ENCODE data around the gene SMYD3.
"Not testable (repeated sequence)": the region's sequence is repeated elsewhere in the genome, so short reads cannot be mapped to it uniquely, and the experiment has no call there.

Gene SMYD3

DNA sequence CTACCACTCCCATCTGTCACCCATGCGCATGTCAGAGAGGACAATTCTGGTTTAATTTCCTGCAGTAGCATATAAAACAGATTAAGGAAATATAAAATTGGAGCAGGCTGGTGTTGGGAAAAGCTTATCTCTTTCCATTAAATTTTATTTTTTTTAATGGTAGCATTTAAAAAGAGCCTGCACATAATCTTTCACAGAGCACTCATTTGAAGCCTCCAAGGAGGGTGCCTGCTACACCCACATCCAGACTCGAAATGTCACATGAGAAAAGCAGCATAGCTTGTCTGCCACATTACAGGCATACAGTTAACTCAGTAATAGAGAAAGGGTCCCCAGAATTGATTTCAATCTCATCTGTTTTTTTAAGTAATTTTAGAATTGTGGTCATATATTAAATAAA, 753.3 kb downstream of the SMYD3 start:
- intact Hi-C loops (cut with micrococcal nuclease): no loop called here
- Mint-ChIP-seq H3K27me3 (no peaks in the 10 kb centered on the region), H3K27ac (no peak overlapping the region), H3K4me1 (ENCODE audit: low read depth) (no peaks in the 10 kb centered on the region), H3K9me3 (peaks cover 17% of the 10 kb centered on the region), H3K4me3 (no peak overlapping the region), H3K36me3 (ENCODE audit: low read depth) (no peaks in the 10 kb centered on the region)

DNA sequence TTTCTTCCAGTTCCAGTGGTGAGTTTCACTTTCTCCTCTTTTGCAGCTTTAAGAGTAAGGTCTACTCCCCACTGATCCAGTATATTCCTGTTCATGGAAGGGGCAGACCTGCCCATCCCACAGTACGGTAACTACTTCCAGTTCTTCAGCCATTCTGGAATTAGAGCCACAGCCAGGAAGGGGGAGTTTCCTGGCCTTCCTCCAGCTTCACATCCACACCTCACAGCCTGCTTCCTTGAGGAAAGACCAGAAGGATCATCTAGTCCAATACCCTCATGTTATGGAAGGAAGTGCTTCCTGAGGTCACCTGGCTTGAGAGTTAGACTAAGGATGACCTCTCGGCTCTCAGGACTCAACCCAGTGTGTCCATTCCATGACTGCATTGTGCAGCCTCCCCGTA, 754.5 kb downstream of the SMYD3 start:
- Mint-ChIP-seq H3K9me3 (peaks cover 17% of the 10 kb centered on the region), H3K36me3 (ENCODE audit: low read depth) (no peaks in the 10 kb centered on the region), H3K4me1 (ENCODE audit: low read depth) (no peaks in the 10 kb centered on the region), H3K27me3 (no peaks in the 10 kb centered on the region), H3K27ac (no peak overlapping the region), H3K4me3 (no peak overlapping the region)
- intact Hi-C loops (cut with micrococcal nuclease): no loop called here

DNA sequence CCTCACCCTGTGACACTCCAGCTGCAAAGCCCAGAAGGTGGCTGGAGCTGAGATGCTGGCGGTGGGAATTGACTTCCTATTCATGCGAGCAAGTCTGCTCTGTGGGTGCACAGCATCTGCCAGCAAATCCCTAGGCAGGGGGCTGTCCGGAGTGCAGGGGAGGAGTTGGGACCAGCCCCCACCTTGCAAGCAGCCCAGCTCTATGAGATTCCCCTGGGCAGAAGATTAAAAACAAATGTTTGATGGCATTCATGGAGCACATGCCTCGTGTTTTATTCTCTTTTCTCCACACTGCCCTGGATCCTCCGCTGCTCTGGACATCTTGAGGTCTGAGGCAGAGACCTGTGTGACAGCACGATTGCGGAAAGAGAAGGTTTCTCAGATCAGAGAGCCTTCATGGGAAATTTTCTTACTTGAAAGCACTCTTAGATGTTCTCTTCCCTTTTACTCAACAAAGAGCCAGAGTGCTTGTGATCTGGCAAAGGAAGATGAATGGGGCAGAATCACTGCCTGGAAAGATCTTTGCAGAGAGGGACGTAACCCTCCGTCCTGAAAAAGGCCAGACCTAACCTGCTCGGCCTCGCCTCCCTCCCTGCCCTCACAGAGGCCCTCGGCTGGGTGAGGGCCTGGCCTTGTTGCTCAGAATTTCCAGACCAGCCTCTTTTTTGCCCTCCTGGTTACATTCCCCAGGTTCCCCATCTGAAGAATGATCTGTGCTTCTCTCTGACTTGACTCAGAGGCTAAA, 755.2 kb downstream of the SMYD3 start:
- H3K4me1 Mint-ChIP-seq (ENCODE audit: low read depth): no peaks in the 10 kb centered on the region
- H3K9me3 Mint-ChIP-seq: peaks cover 17% of the 10 kb centered on the region
- intact Hi-C loops (cut with micrococcal nuclease): no loop called here
- no peaks in the 10 kb centered on the region for H3K36me3 Mint-ChIP-seq (ENCODE audit: low read depth)
- no peaks in the 10 kb centered on the region for H3K27me3 Mint-ChIP-seq
- no peak overlapping the region for H3K4me3 Mint-ChIP-seq
- no peak overlapping the region for H3K27ac Mint-ChIP-seq

DNA sequence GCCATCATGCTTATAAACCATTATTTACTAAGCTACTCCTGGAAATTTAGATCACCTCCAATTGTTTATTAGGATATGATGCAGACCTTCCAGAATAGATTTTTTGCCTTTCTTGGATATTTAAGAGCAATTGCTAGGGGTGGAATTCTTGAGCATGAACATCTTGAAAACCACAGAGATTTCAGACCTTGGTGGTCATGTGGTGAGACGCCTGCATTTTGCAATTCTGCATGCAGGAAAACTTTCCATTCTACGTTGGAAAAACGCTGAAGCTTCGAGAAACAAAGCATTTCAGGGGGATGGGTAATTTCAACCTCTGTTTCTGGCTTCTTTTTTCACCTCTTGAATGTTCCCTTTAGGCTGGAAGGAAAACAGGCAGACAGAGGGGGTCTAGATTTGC, 756.0 kb downstream of the SMYD3 start:
- no peak overlapping the region for H3K4me3 Mint-ChIP-seq
- H3K4me1 Mint-ChIP-seq (ENCODE audit: low read depth): no peaks in the 10 kb centered on the region
- H3K27me3 Mint-ChIP-seq: no peaks in the 10 kb centered on the region
- H3K27ac Mint-ChIP-seq: no peak overlapping the region
- H3K36me3 Mint-ChIP-seq (ENCODE audit: low read depth): no peaks in the 10 kb centered on the region
- intact Hi-C loops (cut with micrococcal nuclease): no loop called here
- H3K9me3 Mint-ChIP-seq: peaks cover 11% of the 10 kb centered on the region

DNA sequence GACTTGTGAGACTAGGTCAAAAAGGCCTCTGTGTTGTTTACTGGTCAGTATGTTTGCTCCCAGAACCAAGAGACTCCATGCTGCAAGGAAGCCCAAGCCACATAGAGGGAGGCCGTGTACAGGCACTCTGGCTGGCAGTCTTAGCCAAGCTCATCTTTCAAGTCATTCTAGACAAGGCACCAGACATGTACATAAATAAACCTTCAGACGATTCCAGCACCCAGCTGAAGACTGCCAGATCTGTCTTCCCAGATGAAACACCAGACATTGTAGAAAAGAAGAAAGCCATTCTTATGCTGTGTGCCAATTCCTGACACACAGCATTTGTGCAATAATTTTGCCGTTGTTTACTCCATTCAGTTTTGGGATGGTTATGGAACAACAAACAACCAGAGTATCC, 756.8 kb downstream of the SMYD3 start:
- Mint-ChIP-seq H3K9me3 (peaks cover 2% of the 10 kb centered on the region), H3K4me3 (no peak overlapping the region), H3K4me1 (ENCODE audit: low read depth) (no peaks in the 10 kb centered on the region), H3K36me3 (ENCODE audit: low read depth) (no peaks in the 10 kb centered on the region), H3K27ac (no peak overlapping the region), H3K27me3 (no peaks in the 10 kb centered on the region)
- intact Hi-C loops (cut with micrococcal nuclease): no loop called here

DNA sequence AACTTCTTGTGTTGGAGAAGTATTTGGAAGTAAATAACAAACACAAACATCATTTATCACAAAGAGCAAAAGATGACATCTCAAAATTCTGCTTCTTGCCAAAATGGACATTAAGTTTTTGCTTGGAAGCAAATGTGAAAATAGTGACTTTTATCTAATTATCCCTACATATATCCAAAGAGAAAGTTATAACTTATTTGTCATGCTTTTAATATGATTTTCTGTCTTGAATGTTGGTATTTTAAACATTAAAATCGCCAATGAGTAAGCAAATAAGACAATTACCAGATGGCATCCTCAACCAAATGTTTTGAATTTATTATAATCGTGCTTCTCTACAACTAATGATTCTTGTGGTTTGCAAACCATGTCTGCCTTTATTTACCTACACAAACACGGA, 758.0 kb downstream of the SMYD3 start:
- Mint-ChIP-seq H3K4me3 (no peak overlapping the region), H3K9me3 (no peaks in the 10 kb centered on the region), H3K36me3 (ENCODE audit: low read depth) (no peaks in the 10 kb centered on the region), H3K27ac (no peak overlapping the region), H3K4me1 (ENCODE audit: low read depth) (no peaks in the 10 kb centered on the region), H3K27me3 (no peaks in the 10 kb centered on the region)
- intact Hi-C loops (cut with micrococcal nuclease): no loop called here

DNA sequence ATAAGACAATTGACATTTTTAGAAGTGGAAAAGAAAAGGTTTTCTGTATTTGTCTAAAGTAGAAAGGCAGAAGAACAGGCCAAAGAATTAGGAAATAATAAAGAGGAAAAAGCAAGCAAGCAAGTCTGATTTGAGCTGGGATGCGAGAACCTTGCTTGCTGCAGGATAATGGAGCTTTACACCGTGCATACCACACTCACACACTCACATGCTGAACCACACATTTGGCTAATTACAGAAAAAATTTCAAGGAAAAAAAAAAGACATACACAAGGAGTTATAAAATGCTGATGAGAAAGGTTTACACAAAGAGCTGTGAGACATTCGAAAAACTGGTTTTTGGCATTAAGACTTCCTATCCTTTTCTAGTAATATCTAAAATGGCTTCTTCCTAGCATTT, 758.4 kb downstream of the SMYD3 start:
- H3K9me3 Mint-ChIP-seq: no peaks in the 10 kb centered on the region
- H3K4me1 Mint-ChIP-seq (ENCODE audit: low read depth): no peaks in the 10 kb centered on the region
- no peaks in the 10 kb centered on the region for H3K27me3 Mint-ChIP-seq
- no peak overlapping the region for H3K27ac Mint-ChIP-seq
- intact Hi-C loops (cut with micrococcal nuclease): no loop called here
- no peak overlapping the region for H3K4me3 Mint-ChIP-seq
- no peaks in the 10 kb centered on the region for H3K36me3 Mint-ChIP-seq (ENCODE audit: low read depth)

DNA sequence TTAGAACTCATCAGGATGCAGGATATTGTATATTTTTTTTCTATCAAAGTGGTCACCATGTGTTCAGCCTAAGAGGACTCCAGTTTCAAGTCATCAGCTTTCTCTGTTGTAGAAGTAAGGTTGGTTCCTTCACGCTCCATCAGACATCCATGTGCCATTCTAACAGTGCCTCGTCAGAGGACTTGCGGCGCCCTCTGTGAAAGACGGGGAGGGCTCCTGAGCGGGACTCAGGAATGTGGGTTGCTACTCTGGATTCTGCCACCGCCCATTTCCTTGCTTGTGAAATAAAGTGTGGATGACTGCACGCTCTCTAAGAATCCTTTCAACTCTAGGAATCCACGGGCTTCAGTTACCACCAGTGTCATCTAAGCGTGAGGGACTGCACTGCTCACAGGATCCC, 758.8 kb downstream of the SMYD3 start:
- no peaks in the 10 kb centered on the region for H3K36me3 Mint-ChIP-seq (ENCODE audit: low read depth)
- no peak overlapping the region for H3K4me3 Mint-ChIP-seq
- no peaks in the 10 kb centered on the region for H3K4me1 Mint-ChIP-seq (ENCODE audit: low read depth)
- H3K27me3 Mint-ChIP-seq: no peaks in the 10 kb centered on the region
- intact Hi-C loops (cut with micrococcal nuclease): no loop called here
- no peaks in the 10 kb centered on the region for H3K9me3 Mint-ChIP-seq
- no peak overlapping the region for H3K27ac Mint-ChIP-seq

DNA sequence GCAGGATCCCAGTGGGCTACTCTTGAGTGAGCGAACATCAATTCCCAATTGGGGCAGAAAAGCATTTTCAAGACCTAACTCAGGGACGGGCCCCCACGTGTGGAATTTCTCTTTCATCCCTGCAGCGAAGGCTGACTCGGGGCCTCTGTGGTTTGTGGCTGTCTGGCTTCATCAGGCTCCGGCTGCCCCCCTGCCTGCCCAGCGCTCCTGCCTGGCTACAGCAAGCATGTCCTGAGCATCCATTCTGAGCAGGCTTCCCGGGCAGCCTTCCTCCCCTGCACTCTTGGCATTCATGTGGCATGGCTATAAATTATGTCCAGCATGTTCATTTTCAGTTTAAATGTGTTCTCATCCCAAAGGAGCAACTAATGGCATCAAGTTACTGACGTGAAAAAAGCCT, 764.2 kb downstream of the SMYD3 start:
- Mint-ChIP-seq H3K4me3 (no peak overlapping the region), H3K9me3 (no peaks in the 10 kb centered on the region), H3K27me3 (no peaks in the 10 kb centered on the region), H3K36me3 (ENCODE audit: low read depth) (no peaks in the 10 kb centered on the region), H3K4me1 (ENCODE audit: low read depth) (no peaks in the 10 kb centered on the region), H3K27ac (no peak overlapping the region)
- intact Hi-C loops (cut with micrococcal nuclease): no loop called here

DNA sequence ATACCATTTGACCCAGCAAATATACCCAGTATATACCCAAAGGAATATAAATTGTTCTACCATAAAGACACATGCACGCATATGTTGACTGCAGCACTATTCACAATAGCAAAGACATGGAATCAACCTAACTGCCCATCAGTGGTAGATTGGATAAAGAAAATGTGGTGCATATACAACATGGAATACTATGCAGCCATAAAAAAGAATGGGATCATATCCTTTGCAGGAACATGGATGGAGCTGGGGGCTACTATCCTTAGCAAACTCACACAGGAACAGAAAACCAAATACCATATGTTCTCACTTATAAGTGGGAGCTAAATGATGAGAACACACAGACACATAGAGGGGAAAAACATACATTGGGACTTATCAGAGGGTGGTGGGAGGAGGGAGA, 766.7 kb downstream of the SMYD3 start:
- H3K4me3 Mint-ChIP-seq; intact Hi-C loops (cut with micrococcal nuclease); H3K27me3 Mint-ChIP-seq; H3K27ac Mint-ChIP-seq; H3K4me1 Mint-ChIP-seq (ENCODE audit: low read depth); H3K36me3 Mint-ChIP-seq (ENCODE audit: low read depth); H3K9me3 Mint-ChIP-seq: not testable (repeated sequence)

DNA sequence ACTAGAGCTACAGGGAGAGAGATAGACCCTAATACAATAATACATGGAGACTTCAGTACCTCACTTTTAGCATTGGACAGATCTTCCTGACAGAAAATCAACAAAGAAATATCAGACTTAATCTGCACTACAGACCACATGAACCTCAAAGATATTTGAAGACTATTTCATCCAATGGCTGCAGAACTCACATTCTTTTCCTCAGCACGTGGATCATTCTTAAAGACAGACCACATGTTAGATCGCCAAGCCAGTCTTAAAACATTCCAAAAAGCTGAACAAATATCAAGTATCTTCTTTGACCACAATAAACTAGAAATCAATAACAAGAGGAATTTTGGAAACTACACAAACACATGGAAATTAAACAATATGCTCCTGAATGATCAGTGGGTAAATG, 776.3 kb downstream of the SMYD3 start:
- H3K36me3 Mint-ChIP-seq (ENCODE audit: low read depth): no peaks in the 10 kb centered on the region
- no peaks in the 10 kb centered on the region for H3K4me1 Mint-ChIP-seq (ENCODE audit: low read depth)
- no peak overlapping the region for H3K4me3 Mint-ChIP-seq
- H3K9me3 Mint-ChIP-seq: peaks cover 46% of the 10 kb centered on the region
- no peaks in the 10 kb centered on the region for H3K27me3 Mint-ChIP-seq
- no peak overlapping the region for H3K27ac Mint-ChIP-seq
- intact Hi-C loops (cut with micrococcal nuclease): no loop called here

DNA sequence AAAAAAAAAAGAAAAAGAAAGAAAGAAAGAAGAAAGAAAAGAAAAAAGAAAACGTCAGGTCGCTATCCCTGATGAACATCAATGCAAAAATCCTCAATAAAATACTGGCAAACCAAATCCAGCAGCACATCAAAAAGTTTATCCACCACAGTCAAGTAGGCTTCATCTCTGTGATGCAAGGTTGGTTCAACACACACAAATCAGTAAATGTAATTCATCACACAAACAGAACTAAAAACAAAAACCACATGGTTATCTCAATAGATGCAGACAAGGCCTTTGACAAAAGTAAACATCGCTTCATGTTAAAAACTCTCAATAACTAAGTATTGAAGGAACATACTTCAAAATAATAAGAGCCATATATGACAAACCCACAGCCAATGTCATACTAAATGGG, 779.0 kb downstream of the SMYD3 start:
- H3K4me3 Mint-ChIP-seq; H3K36me3 Mint-ChIP-seq (ENCODE audit: low read depth); intact Hi-C loops (cut with micrococcal nuclease); H3K4me1 Mint-ChIP-seq (ENCODE audit: low read depth); H3K27ac Mint-ChIP-seq; H3K27me3 Mint-ChIP-seq: not testable (repeated sequence)
- H3K9me3 Mint-ChIP-seq: peaks cover 64% of the 10 kb centered on the region

DNA sequence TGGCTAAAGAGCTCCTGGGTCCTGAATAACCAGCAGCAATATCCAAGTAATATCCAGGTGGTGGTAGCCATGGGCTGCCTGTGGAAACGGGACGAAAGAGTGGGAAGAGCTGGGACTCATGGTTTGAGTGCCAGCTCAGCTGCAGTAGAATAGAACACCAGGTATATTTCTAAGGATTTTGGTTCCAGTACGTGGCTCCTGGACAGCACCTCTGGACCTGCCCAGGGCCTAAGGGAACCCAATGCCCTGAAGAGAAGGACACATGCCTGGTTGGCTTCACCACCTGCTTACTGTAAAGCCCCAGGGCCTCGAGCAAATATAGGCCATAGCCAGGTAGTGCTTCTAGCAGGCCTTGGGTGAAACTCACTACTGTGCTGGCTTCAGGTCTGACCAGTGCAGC, 785.6 kb downstream of the SMYD3 start:
- intact Hi-C loops (cut with micrococcal nuclease): no loop called here
- H3K4me1 Mint-ChIP-seq (ENCODE audit: low read depth): no peaks in the 10 kb centered on the region
- no peaks in the 10 kb centered on the region for H3K27me3 Mint-ChIP-seq
- no peak overlapping the region for H3K27ac Mint-ChIP-seq
- peaks cover 25% of the 10 kb centered on the region for H3K9me3 Mint-ChIP-seq
- H3K36me3 Mint-ChIP-seq (ENCODE audit: low read depth): no peaks in the 10 kb centered on the region
- H3K4me3 Mint-ChIP-seq: no peak overlapping the region

DNA sequence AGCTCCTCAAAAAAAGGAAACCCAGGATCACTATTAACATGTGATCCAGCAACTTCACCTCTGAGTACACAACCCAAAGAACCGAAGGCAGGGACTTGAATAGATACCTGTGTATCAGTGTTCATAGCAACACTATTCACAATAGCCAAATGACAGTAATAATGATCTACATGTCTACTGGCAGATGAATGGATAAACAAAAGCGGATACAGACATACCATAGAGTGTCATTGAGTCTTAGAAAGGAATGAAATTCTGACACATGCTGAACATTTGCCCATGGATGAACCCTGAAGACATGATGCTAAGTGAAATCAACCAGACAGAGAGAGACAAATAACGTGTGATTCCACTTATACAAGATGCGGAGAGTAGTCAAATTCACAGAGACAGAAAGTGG, 788.1 kb downstream of the SMYD3 start:
- intact Hi-C loops (cut with micrococcal nuclease): no loop called here
- Mint-ChIP-seq H3K4me1 (ENCODE audit: low read depth) (no peaks in the 10 kb centered on the region), H3K36me3 (ENCODE audit: low read depth) (no peaks in the 10 kb centered on the region), H3K9me3 (no peaks in the 10 kb centered on the region), H3K27ac (no peak overlapping the region), H3K27me3 (no peaks in the 10 kb centered on the region), H3K4me3 (no peak overlapping the region)

DNA sequence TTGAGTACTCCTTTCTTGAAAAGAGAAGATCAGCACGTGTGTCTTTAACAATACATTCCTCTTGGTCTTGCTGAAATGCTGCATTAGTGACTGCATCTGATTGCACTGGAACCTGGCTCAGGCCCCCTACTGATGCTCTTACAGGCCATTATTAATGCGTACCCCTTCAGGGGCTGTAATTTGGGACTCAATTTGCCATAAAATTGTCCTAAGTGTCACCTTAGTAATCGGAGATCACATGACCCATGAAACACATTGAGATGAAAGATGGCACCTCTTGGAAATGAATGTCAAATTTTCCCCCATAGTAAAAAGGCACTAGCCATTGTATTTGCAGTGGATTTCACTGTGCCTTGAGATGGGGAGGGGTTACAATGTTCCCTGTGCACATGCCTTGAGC, 789.0 kb downstream of the SMYD3 start:
- Mint-ChIP-seq H3K27me3 (no peaks in the 10 kb centered on the region), H3K9me3 (no peaks in the 10 kb centered on the region), H3K4me1 (ENCODE audit: low read depth) (no peaks in the 10 kb centered on the region), H3K36me3 (ENCODE audit: low read depth) (no peaks in the 10 kb centered on the region), H3K27ac (no peak overlapping the region), H3K4me3 (no peak overlapping the region)
- intact Hi-C loops (cut with micrococcal nuclease): no loop called here

Measured in dendritic cell treated with granulocyte-macrophage colony-stimulating factor and Interleukin-4, amounts not matched to agents 40 ng/mL and 50 ng/mL, for 4 days (primary cell).